Measurements from ENCODE around the gene ZNF438. TPM values are rescaled to one million over a fixed set of nuclear protein-coding genes. Genes with fewer than 3 reads are reported as not detected.

Gene ZNF438
- total RNA-seq, 4 donors from 2014 or later: 2.9 to 9.3 (median 5.9) TPM

- WGBS, 2 donors: 35 to 51% methylated on average over 15 of the region's 15 CpGs
- intact Hi-C loops (cut with DNase I): no loop called here
- H3K4me1 ChIP-seq: peaks cover 8 to 53% (median 27%) of the 10 kb centered on the region in 3 donors
These were observed 212.1 kb downstream of the ZNF438 start for GRCh38 chr10:30819341-30820181.

GRCh38 chr10:30818854-30819253 is 212.8 kb downstream of the ZNF438 start:
- no peaks in the 10 kb centered on the region for H3K9me3 ChIP-seq
- TF ChIP-seq CTCF (IDR thresholded peaks at IDR 0.05) (no peak), POLR2A (IDR thresholded peaks at IDR 0.05) (no peak)
- H3K27ac ChIP-seq: peak overlapping the region; percentile 61 to 84 (median 70)
- no peaks in the 10 kb centered on the region for H3K36me3 ChIP-seq
- H3K27me3 ChIP-seq: peaks cover 0 to 41% (median 0%) of the 10 kb centered on the region in 4 donors
- WGBS, 2 donors: 29 to 43% methylated on average over 5 to 6 of the region's 17 CpGs
- peak overlapping the region in 3 of 4 donors; percentile 19 to 46 (median 28) for H3K4me3 ChIP-seq
- no peak for DNase-seq
- intact Hi-C loops (cut with DNase I): no loop called here
- H3K4me1 ChIP-seq: peaks cover 8 to 60% (median 28%) of the 10 kb centered on the region in 3 donors

More at GRCh38 chr10:30819341-30820181, 212.1 kb downstream of the ZNF438 start:
- peaks cover 0 to 41% (median 0%) of the 10 kb centered on the region in 4 donors for H3K27me3 ChIP-seq
- H3K4me3 ChIP-seq: peak overlapping the region in 3 of 4 donors; percentile 19 to 46 (median 28)
- TF ChIP-seq POLR2A (IDR thresholded peaks at IDR 0.05) (no peak), CTCF (IDR thresholded peaks at IDR 0.05) (no peak)
- no peak for DNase-seq
- H3K27ac ChIP-seq: peak overlapping the region; percentile 61 to 84 (median 70)
- H3K9me3 ChIP-seq: no peaks in the 10 kb centered on the region
- H3K36me3 ChIP-seq: no peaks in the 10 kb centered on the region

- no peak for DNase-seq
- intact Hi-C loops (cut with DNase I): no loop called here
- peak overlapping the region in 3 of 4 donors; percentile 62 to 84 (median 77) for H3K27ac ChIP-seq
- H3K4me1 ChIP-seq: peaks cover 8 to 68% (median 36%) of the 10 kb centered on the region in 3 donors
- H3K36me3 ChIP-seq: no peaks in the 10 kb centered on the region
- 56 to 70% methylated on average over 2 to 5 of the region's 12 CpGs for WGBS, 2 donors
- no peak overlapping the region for H3K4me3 ChIP-seq
- TF ChIP-seq CTCF (IDR thresholded peaks at IDR 0.05) (no peak), POLR2A (IDR thresholded peaks at IDR 0.05) (no peak)
- H3K9me3 ChIP-seq: no peaks in the 10 kb centered on the region
- peaks cover 0 to 41% (median 0%) of the 10 kb centered on the region in 4 donors for H3K27me3 ChIP-seq
These were observed 213.5 kb downstream of the ZNF438 start for GRCh38 chr10:30818010-30818660.

GRCh38 chr10:30817541-30817940 is 214.1 kb downstream of the ZNF438 start:
- peaks cover 0 to 41% (median 0%) of the 10 kb centered on the region in 4 donors for H3K27me3 ChIP-seq
- peaks cover 8 to 74% (median 42%) of the 10 kb centered on the region in 3 donors for H3K4me1 ChIP-seq
- no peak for DNase-seq
- 78 to 87% methylated on average over 5 of the region's 5 CpGs for WGBS, 2 donors
- H3K9me3 ChIP-seq: no peaks in the 10 kb centered on the region
- TF ChIP-seq CTCF (IDR thresholded peaks at IDR 0.05): no peak
- intact Hi-C loops (cut with DNase I): no loop called here
- H3K27ac ChIP-seq: peak overlapping the region in 3 of 4 donors; percentile 62 to 84 (median 77)
- no peaks in the 10 kb centered on the region for H3K36me3 ChIP-seq
- no peak overlapping the region for H3K4me3 ChIP-seq

GRCh38 chr10:30816820-30817171 is 214.9 kb downstream of the ZNF438 start:
- Histone ChIP-seq H3K9me3 (no peaks in the 10 kb centered on the region), H3K27me3 (peaks cover 0 to 33% (median 0%) of the 10 kb centered on the region in 4 donors), H3K4me3 (no peak overlapping the region), H3K36me3 (no peaks in the 10 kb centered on the region), H3K27ac (peak overlapping the region in 2 of 4 donors; percentile 38 to 84), H3K4me1 (peaks cover 8 to 75% (median 49%) of the 10 kb centered on the region in 3 donors)
- intact Hi-C loops (cut with DNase I): no loop called here
- 69 to 81% methylated on average over 3 of the region's 3 CpGs for WGBS, 2 donors
- TF ChIP-seq CTCF (IDR thresholded peaks at IDR 0.05): no peak
- no peak for TF ChIP-seq POLR2A (IDR thresholded peaks at IDR 0.05)
- DNase-seq: no peak
